Measurements from ENCODE around the gene CDH22. TPM values are rescaled to one million over a fixed set of nuclear protein-coding genes. Genes with fewer than 3 reads are reported as not detected.

The CDH22 gene
- total and polyA plus RNA-seq, 10 of the 15 experiments (the other 5 are each of a cell fraction or from before 2014, with no cell fraction given), result not detected

DNA sequence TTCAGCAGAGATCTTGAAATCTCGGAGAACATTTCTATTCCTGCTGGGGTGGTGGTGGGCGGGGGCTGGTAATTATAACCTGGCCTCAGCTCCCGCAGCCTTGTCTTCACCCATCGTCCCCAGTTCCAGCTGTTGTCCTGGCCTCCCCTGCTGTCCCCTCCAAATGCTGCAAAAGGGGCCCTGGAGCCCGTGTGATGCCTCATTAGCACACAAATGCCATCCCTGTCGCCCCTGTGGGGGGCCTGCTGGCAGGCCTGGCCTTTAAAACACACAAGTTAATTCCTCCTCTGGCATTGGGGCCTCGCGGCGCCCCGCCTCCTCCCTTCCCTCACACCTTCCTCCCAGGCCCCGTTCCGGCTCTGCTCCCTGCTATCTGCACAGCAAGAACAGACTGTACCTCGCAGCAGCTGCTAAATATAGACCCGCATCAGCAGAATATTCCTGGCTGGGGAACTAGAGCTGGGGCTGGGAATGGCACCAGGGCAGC lies 85.7 kb downstream of the CDH22 start (continued):
- no peak for TF ChIP-seq POLR2AphosphoS2 (IDR thresholded peaks at IDR 0.05; ENCODE audit: low read depth, low read length)
- TF ChIP-seq EP300 (IDR thresholded peaks at IDR 0.05; ENCODE audit: borderline replicate concordance in 1 of 2, control insufficient read depth in 1 of 2, low read depth in 2 of 2, low read length in 2 of 2), result no peak
- no peak for TF ChIP-seq BRCA1 (IDR thresholded peaks at IDR 0.05; ENCODE audit: low read depth, low read length)
- TF ChIP-seq EZH2 (IDR thresholded peaks at IDR 0.05; ENCODE audit: borderline replicate concordance, control insufficient read depth, low read depth, low read length), result no peak
- no peak for TF ChIP-seq PAX8 (IDR thresholded peaks at IDR 0.05)
- TF ChIP-seq, protein P1, sequence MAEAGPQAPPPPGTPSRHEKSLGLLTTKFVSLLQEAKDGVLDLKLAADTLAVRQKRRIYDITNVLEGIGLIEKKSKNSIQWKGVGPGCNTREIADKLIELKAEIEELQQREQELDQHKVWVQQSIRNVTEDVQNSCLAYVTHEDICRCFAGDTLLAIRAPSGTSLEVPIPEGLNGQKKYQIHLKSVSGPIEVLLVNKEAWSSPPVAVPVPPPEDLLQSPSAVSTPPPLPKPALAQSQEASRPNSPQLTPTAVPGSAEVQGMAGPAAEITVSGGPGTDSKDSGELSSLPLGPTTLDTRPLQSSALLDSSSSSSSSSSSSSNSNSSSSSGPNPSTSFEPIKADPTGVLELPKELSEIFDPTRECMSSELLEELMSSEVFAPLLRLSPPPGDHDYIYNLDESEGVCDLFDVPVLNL (IDR thresholded peaks at IDR 0.05; ENCODE audit: low read depth, low read length), result no peak
- no peak for TF ChIP-seq HDAC2 (IDR thresholded peaks at IDR 0.05)
- no peak for TF ChIP-seq ASH2L (IDR thresholded peaks at IDR 0.05; ENCODE audit: borderline replicate concordance, low read depth)
- TF ChIP-seq, protein P2, sequence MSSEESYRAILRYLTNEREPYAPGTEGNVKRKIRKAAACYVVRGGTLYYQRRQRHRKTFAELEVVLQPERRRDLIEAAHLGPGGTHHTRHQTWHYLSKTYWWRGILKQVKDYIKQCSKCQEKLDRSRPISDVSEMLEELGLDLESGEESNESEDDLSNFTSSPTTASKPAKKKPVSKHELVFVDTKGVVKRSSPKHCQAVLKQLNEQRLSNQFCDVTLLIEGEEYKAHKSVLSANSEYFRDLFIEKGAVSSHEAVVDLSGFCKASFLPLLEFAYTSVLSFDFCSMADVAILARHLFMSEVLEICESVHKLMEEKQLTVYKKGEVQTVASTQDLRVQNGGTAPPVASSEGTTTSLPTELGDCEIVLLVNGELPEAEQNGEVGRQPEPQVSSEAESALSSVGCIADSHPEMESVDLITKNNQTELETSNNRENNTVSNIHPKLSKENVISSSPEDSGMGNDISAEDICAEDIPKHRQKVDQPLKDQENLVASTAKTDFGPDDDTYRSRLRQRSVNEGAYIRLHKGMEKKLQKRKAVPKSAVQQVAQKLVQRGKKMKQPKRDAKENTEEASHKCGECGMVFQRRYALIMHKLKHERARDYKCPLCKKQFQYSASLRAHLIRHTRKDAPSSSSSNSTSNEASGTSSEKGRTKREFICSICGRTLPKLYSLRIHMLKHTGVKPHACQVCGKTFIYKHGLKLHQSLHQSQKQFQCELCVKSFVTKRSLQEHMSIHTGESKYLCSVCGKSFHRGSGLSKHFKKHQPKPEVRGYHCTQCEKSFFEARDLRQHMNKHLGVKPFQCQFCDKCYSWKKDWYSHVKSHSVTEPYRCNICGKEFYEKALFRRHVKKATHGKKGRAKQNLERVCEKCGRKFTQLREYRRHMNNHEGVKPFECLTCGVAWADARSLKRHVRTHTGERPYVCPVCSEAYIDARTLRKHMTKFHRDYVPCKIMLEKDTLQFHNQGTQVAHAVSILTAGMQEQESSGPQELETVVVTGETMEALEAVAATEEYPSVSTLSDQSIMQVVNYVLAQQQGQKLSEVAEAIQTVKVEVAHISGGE (CRISPR knock-in tag; IDR thresholded peaks at IDR 0.05), result no peak

Data from GM12878 (cell line).